Small intestine (tissue), 7 donors: ENCODE data around the gene RBM7. TPM values are rescaled to one million over a fixed set of nuclear protein-coding genes. Genes with fewer than 3 reads are reported as not detected.

ENCODE experiments used
- DNase-seq, 2 donors: peaks; one replicate each; pipeline versions ENCODE4 v3.0.0 to v3.0.0-alpha.2; 2013
- FAIRE-seq: peaks from 2 replicates; lab custom pipeline; 2012; peaks lifted over from hg19 to GRCh38; lab: Jason Lieb, UNC
- H3K27ac ChIP-seq, 3 donors: one replicate each; pipeline ENCODE4 v1.5.1; 2013; ENCODE audit warnings: low read length in 2 of 3, mild to moderate bottlenecking in 2 of 3, control low read depth in 1 of 3, inconsistent platforms in 1 of 3, low read depth in 1 of 3, moderate library complexity in 1 of 3
- H3K27me3 ChIP-seq, 3 donors: one replicate each; pipeline ENCODE4 v1.6.1; 2013; ENCODE audit warnings: low read length in 3 of 3, inconsistent platforms in 1 of 3; ENCODE audit not compliant: control insufficient read depth in 3 of 3, insufficient read depth in 3 of 3
- H3K36me3 ChIP-seq, 3 donors: one replicate each; pipeline ENCODE4 v1.6.1; 2013; ENCODE audit warnings: low read length in 3 of 3, inconsistent platforms in 1 of 3, low read depth in 1 of 3, mild to moderate bottlenecking in 1 of 3, moderate library complexity in 1 of 3; ENCODE audit not compliant: control insufficient read depth in 3 of 3, insufficient read depth in 2 of 3
- H3K4me1 ChIP-seq, 3 donors: one replicate each; pipeline ENCODE4 v1.6.1; 2013; ENCODE audit warnings: low read length in 2 of 3, inconsistent platforms in 1 of 3, low read depth in 1 of 3, mild to moderate bottlenecking in 1 of 3, moderate library complexity in 1 of 3; ENCODE audit not compliant: control insufficient read depth in 3 of 3, insufficient read depth in 2 of 3
- H3K4me3 ChIP-seq, 3 donors: one replicate each; pipeline ENCODE4 v1.5.1; 2013; ENCODE audit warnings: low read length in 3 of 3, control low read depth in 1 of 3, inconsistent platforms in 1 of 3, low read depth in 1 of 3, mild to moderate bottlenecking in 1 of 3, moderate library complexity in 1 of 3
- H3K9me3 ChIP-seq, 2 donors: one replicate each; pipeline ENCODE4 v1.6.1; 2013; ENCODE audit warnings: low read depth in 1 of 2, low read length in 1 of 2; ENCODE audit not compliant: control insufficient read depth in 2 of 2, insufficient read depth in 1 of 2
- WGBS, 3 donors: extraction: QIAGEN DNeasy Blood & Tissue Kit; methylation state at CpG; one replicate each; pipeline ENCODE4 v1.1.7; 2013; 5-methylcytosine and 5-hydroxymethylcytosine counted together
- polyA plus RNA-seq, 4 donors: library from polyadenylated mRNA; stranded (reverse) in 3 of 4; unstranded in 1 of 4; fragments of 200-250 nt in 3 of 4; fragments of 120-200 nt in 1 of 4; gene quantifications; one replicate each; pipeline versions ENCODE4 v1.2.1 to v1.2.3, GENCODE V29; 2013
- donor health status: healthy with polysubstance abuse.
- donor health status: control.
- donor health status: control.
- donor health status: Bipolar disorder and iron deficiency.
- donor health status: healthy.

Gene RBM7
- polyA plus RNA-seq, 4 donors, result 17.0 to 43.8 (median 21.1) TPM

DNA sequence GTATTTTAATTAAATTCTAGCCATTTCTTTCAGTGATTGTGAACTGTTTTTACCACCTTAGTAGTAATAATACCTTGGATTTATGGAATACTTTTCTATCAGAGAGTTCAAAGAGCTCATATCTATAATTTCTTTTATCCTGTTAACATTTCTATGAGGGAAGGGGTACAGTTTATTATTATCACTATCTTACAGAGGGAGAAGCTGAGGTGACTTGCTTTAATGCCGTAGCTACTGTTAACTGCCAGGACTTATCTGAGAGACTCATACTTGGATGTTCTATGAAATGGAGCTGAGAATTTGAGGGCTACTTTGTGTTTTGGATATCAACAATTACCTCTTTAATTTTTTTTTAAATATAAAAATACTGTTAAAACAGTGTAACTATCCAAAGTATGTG lies 42.1 kb downstream of the RBM7 start:
- no peak for DNase-seq
- Histone ChIP-seq H3K9me3 (no peaks in the 10 kb centered on the region), H3K4me1 (peaks cover 0 to 5% (median 0%) of the 10 kb centered on the region in 3 donors), H3K4me3 (no peak overlapping the region), H3K27ac (no peak overlapping the region), H3K27me3 (no peaks in the 10 kb centered on the region), H3K36me3 (no peaks in the 10 kb centered on the region)
- FAIRE-seq, result no peak
- 92 to 100% (median 93%) methylated on average over 1 of the region's 1 CpG for WGBS, 3 donors

DNA sequence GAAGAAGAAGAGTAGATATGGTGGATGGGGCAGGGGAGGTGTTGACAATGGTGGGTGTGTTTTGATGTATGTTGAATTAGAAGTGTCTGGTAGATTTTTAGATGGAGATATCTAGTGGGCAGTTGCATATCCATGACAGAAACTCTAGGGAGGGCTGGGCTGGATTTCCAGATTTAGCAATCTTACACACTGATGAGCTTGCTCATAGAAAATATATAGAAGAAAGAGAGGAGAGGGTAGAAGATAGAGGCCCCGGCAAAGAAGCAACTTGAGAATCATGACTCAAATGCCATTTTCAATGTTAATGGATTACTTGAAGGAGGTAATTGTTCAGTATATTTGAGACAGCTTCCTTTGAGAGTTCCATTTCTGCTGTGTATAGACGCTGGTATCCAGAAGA lies 47.0 kb downstream of the RBM7 start:
- Histone ChIP-seq H3K27me3 (no peaks in the 10 kb centered on the region), H3K9me3 (no peaks in the 10 kb centered on the region), H3K4me1 (no peaks in the 10 kb centered on the region), H3K36me3 (peaks cover 0 to 3% (median 2%) of the 10 kb centered on the region in 3 donors), H3K27ac (no peak overlapping the region), H3K4me3 (no peak overlapping the region)
- DNase-seq (no peak), FAIRE-seq (no peak)
- WGBS, 3 donors, result 89 to 95% (median 90%) methylated on average over 2 of the region's 2 CpGs

DNA sequence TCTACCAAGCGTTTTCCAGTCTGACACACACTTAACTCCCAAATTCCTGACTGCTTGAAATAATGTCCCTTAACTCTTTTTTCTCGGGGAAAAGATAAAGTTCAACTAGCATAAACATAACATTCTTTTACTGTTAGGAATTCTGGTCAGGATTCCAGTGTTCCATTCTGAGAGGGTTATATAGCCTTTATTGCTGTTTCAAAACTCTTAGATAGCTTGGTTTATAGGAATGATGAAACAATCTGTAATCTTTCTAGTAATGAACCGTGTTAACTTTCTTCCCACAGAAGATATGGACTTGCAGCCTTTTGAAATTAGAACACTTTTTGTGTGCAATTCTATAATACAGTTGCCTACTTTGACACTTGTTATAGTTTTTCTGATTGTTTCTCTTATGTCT lies 47.4 kb downstream of the RBM7 start:
- Histone ChIP-seq H3K9me3 (no peaks in the 10 kb centered on the region), H3K27ac (no peak overlapping the region), H3K27me3 (no peaks in the 10 kb centered on the region), H3K4me3 (no peak overlapping the region), H3K36me3 (peaks cover 0 to 3% (median 2%) of the 10 kb centered on the region in 3 donors), H3K4me1 (no peaks in the 10 kb centered on the region)
- peak in 1 of 2 donors; percentile 32 for DNase-seq
- no peak for FAIRE-seq
- WGBS, 3 donors, result 66 to 84% (median 78%) methylated on average over 3 of the region's 3 CpGs

DNA sequence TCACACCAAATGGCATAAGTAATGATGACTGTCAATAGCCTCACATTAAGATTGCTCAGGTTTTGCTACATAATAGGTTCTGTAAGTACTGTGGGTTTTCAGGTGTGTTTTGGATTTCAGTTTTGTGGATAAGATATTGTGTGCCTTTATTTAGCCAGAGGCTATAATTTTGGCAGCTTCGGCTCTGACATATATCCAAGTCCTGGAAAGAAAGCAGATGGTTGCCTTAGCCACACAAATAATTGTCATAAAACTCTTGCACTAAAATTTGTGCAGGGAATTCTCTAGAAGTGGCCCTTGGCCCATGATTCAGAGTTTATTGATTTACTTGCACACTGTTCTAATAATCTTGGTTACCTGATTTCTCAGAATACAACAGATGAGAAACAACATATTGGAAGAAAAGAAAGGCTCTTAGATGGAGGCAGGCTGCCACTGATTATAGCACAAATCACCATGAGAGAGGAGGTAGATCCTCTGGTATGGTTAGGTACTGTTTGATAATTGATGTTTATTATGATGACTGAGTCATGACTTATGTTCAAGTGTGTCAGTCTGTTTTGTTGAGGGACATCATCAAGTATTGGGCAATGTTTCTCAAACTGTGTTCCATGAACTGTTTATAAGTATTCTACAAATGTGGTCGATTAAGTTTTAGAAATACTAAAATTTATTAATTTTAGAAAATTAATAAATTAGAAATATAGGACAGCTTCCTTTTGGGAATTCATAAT lies 48.5 kb downstream of the RBM7 start:
- no peaks in the 10 kb centered on the region for H3K27me3 ChIP-seq
- DNase-seq (peak; percentile 4 to 45), FAIRE-seq (no peak)
- H3K36me3 ChIP-seq, result peaks cover 2 to 3% (median 3%) of the 10 kb centered on the region in 3 donors
- WGBS, 3 donors, result 57 to 80% (median 75%) methylated on average over 2 of the region's 2 CpGs
- no peak overlapping the region for H3K27ac ChIP-seq
- no peaks in the 10 kb centered on the region for H3K4me1 ChIP-seq
- H3K9me3 ChIP-seq, result no peaks in the 10 kb centered on the region
- H3K4me3 ChIP-seq, result no peak overlapping the region

DNA sequence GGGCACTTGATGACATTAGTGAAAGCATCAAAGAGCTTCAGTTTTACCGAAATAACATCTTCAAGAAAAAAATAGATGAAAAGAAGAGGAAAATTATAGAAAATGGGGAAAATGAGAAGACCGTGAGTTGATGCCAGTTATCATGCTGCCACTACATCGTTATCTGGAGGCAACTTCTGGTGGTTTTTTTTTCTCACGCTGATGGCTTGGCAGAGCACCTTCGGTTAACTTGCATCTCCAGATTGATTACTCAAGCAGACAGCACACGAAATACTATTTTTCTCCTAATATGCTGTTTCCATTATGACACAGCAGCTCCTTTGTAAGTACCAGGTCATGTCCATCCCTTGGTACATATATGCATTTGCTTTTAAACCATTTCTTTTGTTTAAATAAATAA lies 49.4 kb downstream of the RBM7 start:
- Histone ChIP-seq H3K9me3 (no peaks in the 10 kb centered on the region), H3K27ac (no peak overlapping the region), H3K4me3 (no peak overlapping the region), H3K4me1 (no peaks in the 10 kb centered on the region), H3K36me3 (peaks cover 2 to 3% (median 3%) of the 10 kb centered on the region in 3 donors), H3K27me3 (no peaks in the 10 kb centered on the region)
- WGBS, 3 donors, result 92 to 95% (median 94%) methylated on average over 6 of the region's 6 CpGs
- FAIRE-seq (no peak), DNase-seq (no peak)

DNA sequence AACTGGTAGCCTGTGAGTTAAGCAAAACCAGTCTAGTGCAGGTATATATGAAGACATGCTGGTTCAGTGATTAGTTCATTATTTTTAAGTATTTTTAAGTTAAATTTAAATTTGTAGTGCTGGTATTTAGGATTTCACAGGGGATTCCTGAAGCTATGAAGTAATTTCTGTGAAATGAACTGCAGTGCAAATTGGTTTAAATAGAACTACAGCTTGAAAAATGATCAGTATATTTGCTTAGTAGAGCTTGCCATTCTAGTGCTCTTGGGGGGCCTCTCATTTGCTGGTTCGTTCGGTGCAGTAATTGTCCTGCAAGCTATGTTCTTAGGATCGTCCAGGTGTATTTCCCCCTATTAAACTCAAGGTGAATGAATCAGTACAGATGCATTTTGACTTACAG lies 51.9 kb downstream of the RBM7 start:
- no peak overlapping the region for H3K27ac ChIP-seq
- H3K9me3 ChIP-seq, result no peaks in the 10 kb centered on the region
- H3K4me3 ChIP-seq, result no peak overlapping the region
- H3K4me1 ChIP-seq, result no peaks in the 10 kb centered on the region
- peaks cover 2 to 3% (median 3%) of the 10 kb centered on the region in 3 donors for H3K36me3 ChIP-seq
- WGBS, 3 donors, result 87 to 98% (median 95%) methylated on average over 3 of the region's 3 CpGs
- no peaks in the 10 kb centered on the region for H3K27me3 ChIP-seq
- DNase-seq, result no peak
- no peak for FAIRE-seq

Other genes with a start within 250 kb of the RBM7 start
- gene NNMT, start 104.3 kb upstream of the RBM7 start, polyA plus RNA-seq, result 100 to 1,000 TPM in 1 of 4 donors, 10 to 100 TPM in 2, under 1 TPM in 1; 0.81 to 169 (median 22.7) TPM
- 10 to 100 TPM in 2 of 4 donors, 1 to 10 TPM in 2; 9.3 to 12.1 (median 10.9) TPM for gene C11orf71, start 155 bp upstream of the RBM7 start, polyA plus RNA-seq
- gene REXO2, start 38.8 kb downstream of the RBM7 start, polyA plus RNA-seq, result 10 to 100 TPM; 24.8 to 62.6 (median 36.1) TPM
- gene NXPE1, start 159.2 kb downstream of the RBM7 start, polyA plus RNA-seq, result 1 to 10 TPM in 2 of 4 donors, under 1 TPM in 1, not detected in 1; 0.24 to 6.3 (median 1.3) TPM
- under 1 TPM in 2 of 4 donors, not detected in 2; 0.03 to 0.04 TPM for gene NXPE4, start 195.1 kb downstream of the RBM7 start, polyA plus RNA-seq